Stimulated activated CD4-positive, alpha-beta T cell treated with anti-CD3 and anti-CD28 coated beads, TNF-alpha, amount 100 ng/mL, for 1 hour (primary cell): Measurements from ENCODE around the gene DNAJC4.

Source experiments
- DNase-seq, 3 donors: peaks; one replicate each; pipeline ENCODE4 v3.0.0-alpha.2; 2020; ENCODE audit warnings: low read depth in 3 of 3, low spot score in 1 of 3

DNAJC4 gene

GRCh38 chr11:64275841-64276240 lies 45.5 kb downstream of the DNAJC4 start:
- no peak for DNase-seq

GRCh38 chr11:64276653-64277431 lies 46.5 kb downstream of the DNAJC4 start:
- DNase-seq = no peak

- no peak for DNase-seq
Measured at GRCh38 chr11:64278576-64279190, 48.3 kb downstream of the DNAJC4 start.

- no peak for DNase-seq
Measured at GRCh38 chr11:64281957-64282770, 51.8 kb downstream of the DNAJC4 start.

- DNase-seq = no peak
Measured at GRCh38 chr11:64283092-64283491, 52.7 kb downstream of the DNAJC4 start.
